Upper lobe of left lung (tissue), 4 donors: ENCODE data around the gene HIC1.

Experiments used
- EP300 ChIP-seq, 4 donors: sonication (generic); formaldehyde crosslinking; IDR thresholded peaks; one replicate each; pipeline ENCODE4 v1.5.1; 2017; ENCODE audit warnings: antibody characterized with exemption in 4 of 4, control low read depth in 2 of 4
- POLR2A ChIP-seq, 4 donors: fragments of 450-650 bp; IDR thresholded peaks; one replicate each; pipeline ENCODE4 v1.5.1; 2016 to 2017; ENCODE audit warnings: antibody characterized with exemption in 4 of 4, mild to moderate bottlenecking in 2 of 4
- POLR2AphosphoS5 ChIP-seq, 2 donors: sonication (generic); formaldehyde crosslinking; IDR thresholded peaks; one replicate each; pipeline ENCODE4 v1.5.1; 2017; ENCODE audit warnings: antibody characterized with exemption in 2 of 2
- TF ChIP-seq, protein P1 (sequence below), 6 experiments: fragments of 450-650 bp in 4 of 6; fragments of 200-600 bp in 2 of 6; sonication (generic) in 2 of 6; IDR thresholded peaks; one replicate each; pipeline ENCODE4 v1.5.1; 2016 to 2019; ENCODE audit warnings: antibody characterized with exemption in 6 of 6

- no peak for TF ChIP-seq POLR2A (IDR thresholded peaks at IDR 0.05)
- TF ChIP-seq POLR2AphosphoS5 (IDR thresholded peaks at IDR 0.05), result no peak
- TF ChIP-seq, protein P1, sequence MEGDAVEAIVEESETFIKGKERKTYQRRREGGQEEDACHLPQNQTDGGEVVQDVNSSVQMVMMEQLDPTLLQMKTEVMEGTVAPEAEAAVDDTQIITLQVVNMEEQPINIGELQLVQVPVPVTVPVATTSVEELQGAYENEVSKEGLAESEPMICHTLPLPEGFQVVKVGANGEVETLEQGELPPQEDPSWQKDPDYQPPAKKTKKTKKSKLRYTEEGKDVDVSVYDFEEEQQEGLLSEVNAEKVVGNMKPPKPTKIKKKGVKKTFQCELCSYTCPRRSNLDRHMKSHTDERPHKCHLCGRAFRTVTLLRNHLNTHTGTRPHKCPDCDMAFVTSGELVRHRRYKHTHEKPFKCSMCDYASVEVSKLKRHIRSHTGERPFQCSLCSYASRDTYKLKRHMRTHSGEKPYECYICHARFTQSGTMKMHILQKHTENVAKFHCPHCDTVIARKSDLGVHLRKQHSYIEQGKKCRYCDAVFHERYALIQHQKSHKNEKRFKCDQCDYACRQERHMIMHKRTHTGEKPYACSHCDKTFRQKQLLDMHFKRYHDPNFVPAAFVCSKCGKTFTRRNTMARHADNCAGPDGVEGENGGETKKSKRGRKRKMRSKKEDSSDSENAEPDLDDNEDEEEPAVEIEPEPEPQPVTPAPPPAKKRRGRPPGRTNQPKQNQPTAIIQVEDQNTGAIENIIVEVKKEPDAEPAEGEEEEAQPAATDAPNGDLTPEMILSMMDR (IDR thresholded peaks at IDR 0.05), result no peak
- no peak for TF ChIP-seq EP300 (IDR thresholded peaks at IDR 0.05)
Measured at GRCh38 chr17:2023256-2023655, 31.6 kb upstream of the HIC1 start.
